Urinary bladder (tissue), 4 donors: ENCODE measurements around the gene PRDM16. TPM values are rescaled to one million over a fixed set of nuclear protein-coding genes. Genes with fewer than 3 reads are reported as not detected.

Experiments
- DNase-seq: peaks from one replicate; pipeline ENCODE4 v3.0.0-alpha.2; 2015; ENCODE audit errors: extremely low spot score
- H3K27ac ChIP-seq: one replicate; pipeline ENCODE4 v1.5.1; 2013; ENCODE audit warnings: low read depth, mild to moderate bottlenecking, moderate library complexity
- H3K36me3 ChIP-seq: one replicate; pipeline ENCODE4 v1.6.1; 2013; ENCODE audit warnings: mild to moderate bottlenecking, moderate library complexity; ENCODE audit not compliant: insufficient read depth
- H3K4me1 ChIP-seq: one replicate; pipeline ENCODE4 v1.6.1; 2013; ENCODE audit warnings: mild to moderate bottlenecking, moderate library complexity; ENCODE audit not compliant: insufficient read depth
- H3K4me3 ChIP-seq: one replicate; pipeline ENCODE4 v1.5.1; 2013; ENCODE audit warnings: low read depth, low read length
- WGBS: extraction: QIAGEN DNeasy Blood & Tissue Kit; methylation state at CpG from one replicate; pipeline ENCODE4 v1.1.7; 2013; 5-methylcytosine and 5-hydroxymethylcytosine counted together
- polyA plus RNA-seq: library from polyadenylated mRNA; stranded (reverse); fragments of 200-250 nt; gene quantifications from one replicate; pipeline ENCODE4 v1.2.3, GENCODE V29; 2013
- total RNA-seq: library from RNA; depleted of rRNA; stranded (reverse); fragments of >200 nt; gene quantifications from one replicate; pipeline ENCODE4 v1.2.3, GENCODE V29; 2014
- donor health status: healthy with polysubstance abuse.
- donor health status: healthy.

PRDM16 gene
- total and polyA plus RNA-seq, 2 donors, result 2.8 to 3.7 TPM

DNA sequence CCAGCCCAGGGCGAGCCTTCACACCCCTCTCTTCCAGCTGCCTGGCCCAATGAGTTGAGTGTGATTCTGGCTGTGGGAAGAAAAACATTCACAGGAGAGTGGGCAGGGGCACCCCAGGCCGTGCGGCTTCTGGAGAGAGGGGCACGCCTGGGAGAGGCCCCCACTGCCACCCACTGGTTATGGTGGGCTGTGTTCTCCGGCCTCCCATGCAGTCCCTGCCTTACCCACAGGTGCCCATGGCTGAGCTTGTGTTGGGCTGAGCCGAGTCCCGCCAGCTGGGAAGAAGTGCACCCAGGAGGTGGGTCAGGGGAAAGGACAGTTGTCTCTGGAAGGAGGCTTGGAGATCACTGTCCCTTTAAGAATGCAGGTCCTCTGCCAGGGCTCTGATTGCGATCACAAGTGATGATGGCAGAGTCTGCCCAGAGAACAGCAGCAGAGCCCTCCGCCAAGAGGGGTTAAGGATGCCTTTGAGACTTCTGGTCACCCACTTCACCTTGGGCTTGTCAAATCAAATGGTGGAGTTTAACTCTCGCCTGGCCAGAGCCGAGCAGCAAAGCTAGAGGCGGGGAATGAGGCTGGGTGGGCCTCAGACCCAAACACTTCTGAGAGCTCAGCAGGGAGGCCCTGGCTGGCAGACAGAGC, 260.8 kb downstream of the PRDM16 start:
- no peak for DNase-seq
- no peaks in the 10 kb centered on the region for H3K36me3 ChIP-seq
- H3K4me1 ChIP-seq, result no peaks in the 10 kb centered on the region
- no peak overlapping the region for H3K4me3 ChIP-seq
- WGBS, result 81% methylated on average over 12 of the region's 12 CpGs
- no peak overlapping the region for H3K27ac ChIP-seq

- DNase-seq, result no peak
- H3K36me3 ChIP-seq, result no peaks in the 10 kb centered on the region
- WGBS, result 64% methylated on average over 11 of the region's 11 CpGs
- H3K4me3 ChIP-seq, result no peak overlapping the region
- H3K27ac ChIP-seq, result no peak overlapping the region
- no peaks in the 10 kb centered on the region for H3K4me1 ChIP-seq
Observed at GRCh38 chr1:3330771-3331245, 261.8 kb downstream of the PRDM16 start.

- H3K27ac ChIP-seq, result no peak overlapping the region
- WGBS, result 69% methylated on average over 14 of the region's 14 CpGs
- H3K4me3 ChIP-seq, result no peak overlapping the region
- no peaks in the 10 kb centered on the region for H3K4me1 ChIP-seq
- H3K36me3 ChIP-seq, result no peaks in the 10 kb centered on the region
- no peak for DNase-seq
Observed at GRCh38 chr1:3331564-3331963, 262.6 kb downstream of the PRDM16 start.

- no peaks in the 10 kb centered on the region for H3K4me1 ChIP-seq
- H3K4me3 ChIP-seq, result no peak overlapping the region
Observed at GRCh38 chr1:3332043-3332442, 263.0 kb downstream of the PRDM16 start.

GRCh38 chr1:3332662-3333061, 263.7 kb downstream of the PRDM16 start:
- DNase-seq, result no peak
- H3K4me1 ChIP-seq, result no peaks in the 10 kb centered on the region
- no peak overlapping the region for H3K27ac ChIP-seq
- H3K4me3 ChIP-seq, result no peak overlapping the region
- no peaks in the 10 kb centered on the region for H3K36me3 ChIP-seq
- WGBS, result 92% methylated on average over 10 of the region's 10 CpGs

More at GRCh38 chr1:3332043-3332442, 263.0 kb downstream of the PRDM16 start:
- Histone ChIP-seq H3K36me3 (no peaks in the 10 kb centered on the region), H3K27ac (no peak overlapping the region)
- DNase-seq, result no peak
- WGBS, result 71% methylated on average over 18 of the region's 18 CpGs

GRCh38 chr1:3333903-3334302, 264.9 kb downstream of the PRDM16 start:
- no peak overlapping the region for H3K27ac ChIP-seq
- no peaks in the 10 kb centered on the region for H3K4me1 ChIP-seq
- no peaks in the 10 kb centered on the region for H3K36me3 ChIP-seq
- DNase-seq, result no peak
- 64% methylated on average over 9 of the region's 9 CpGs for WGBS
- H3K4me3 ChIP-seq, result no peak overlapping the region

DNA sequence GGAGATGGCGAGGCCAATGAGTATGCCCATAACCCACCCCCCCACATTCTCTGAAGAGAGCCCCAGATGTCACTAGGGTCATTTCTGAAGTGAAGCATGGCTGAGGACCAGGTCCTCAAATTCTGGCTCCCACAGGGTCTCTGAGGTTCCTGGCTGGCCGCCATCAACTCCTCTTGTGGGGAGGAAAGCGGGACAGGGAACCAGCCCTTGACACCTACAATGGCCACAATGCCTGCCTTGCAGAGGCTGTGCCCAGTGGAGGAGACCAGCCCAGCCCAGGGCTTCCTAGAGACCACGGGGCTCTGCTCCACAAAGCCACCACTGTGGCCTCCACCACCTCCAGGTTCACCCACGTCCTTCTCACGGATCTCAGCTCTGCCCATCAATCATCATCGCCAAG, 265.4 kb downstream of the PRDM16 start:
- 75% methylated on average over 7 of the region's 7 CpGs for WGBS
- Histone ChIP-seq H3K4me1 (no peaks in the 10 kb centered on the region), H3K4me3 (no peak overlapping the region), H3K36me3 (no peaks in the 10 kb centered on the region), H3K27ac (no peak overlapping the region)
- DNase-seq, result no peak

DNA sequence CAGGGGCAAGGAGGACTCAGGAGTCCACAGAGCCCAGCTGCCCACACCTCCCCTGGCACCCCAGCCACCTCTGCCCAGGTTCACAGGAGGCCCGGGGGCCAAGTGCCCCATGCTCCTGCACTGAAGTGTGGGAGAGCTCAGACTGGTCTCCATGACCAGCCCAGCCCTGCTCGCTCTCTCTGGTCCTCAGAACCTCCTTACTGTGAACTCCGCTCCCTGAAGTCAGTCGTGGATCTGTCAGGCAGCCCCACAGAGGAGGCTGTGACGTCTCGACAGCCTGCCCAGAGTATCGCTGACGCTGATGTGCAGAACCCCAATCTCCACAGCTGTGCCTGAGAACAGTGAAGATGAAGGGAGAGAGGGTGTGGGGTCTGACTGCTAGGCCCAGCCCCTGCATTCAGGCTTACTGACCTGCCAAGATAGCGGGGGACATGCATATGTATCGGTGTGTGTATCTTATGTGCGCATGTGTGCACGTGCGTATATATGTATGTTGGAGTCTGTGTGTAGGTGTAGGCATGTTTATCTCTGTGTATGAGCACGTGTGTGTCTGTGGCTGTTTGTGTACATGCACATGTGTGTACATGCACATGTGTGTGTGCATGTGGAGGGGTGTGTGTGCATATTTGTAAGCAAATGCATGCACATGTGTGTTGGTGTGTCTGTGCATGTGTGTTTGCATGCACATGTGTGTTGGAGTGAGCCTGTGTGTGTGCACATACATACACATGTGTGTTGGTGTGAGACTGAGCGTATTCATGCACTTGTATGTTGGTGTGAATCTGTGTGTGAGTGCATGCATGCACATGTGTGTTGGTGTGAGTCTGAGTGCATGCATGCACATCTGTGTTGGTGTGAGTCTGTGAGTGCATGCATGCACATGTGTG, 267.0 kb downstream of the PRDM16 start:
- DNase-seq, result no peak
- no peaks in the 10 kb centered on the region for H3K36me3 ChIP-seq
- H3K4me3 ChIP-seq, result no peak overlapping the region
- H3K27ac ChIP-seq, result no peak overlapping the region
- 81% methylated on average over 15 of the region's 15 CpGs for WGBS
- no peaks in the 10 kb centered on the region for H3K4me1 ChIP-seq

DNA sequence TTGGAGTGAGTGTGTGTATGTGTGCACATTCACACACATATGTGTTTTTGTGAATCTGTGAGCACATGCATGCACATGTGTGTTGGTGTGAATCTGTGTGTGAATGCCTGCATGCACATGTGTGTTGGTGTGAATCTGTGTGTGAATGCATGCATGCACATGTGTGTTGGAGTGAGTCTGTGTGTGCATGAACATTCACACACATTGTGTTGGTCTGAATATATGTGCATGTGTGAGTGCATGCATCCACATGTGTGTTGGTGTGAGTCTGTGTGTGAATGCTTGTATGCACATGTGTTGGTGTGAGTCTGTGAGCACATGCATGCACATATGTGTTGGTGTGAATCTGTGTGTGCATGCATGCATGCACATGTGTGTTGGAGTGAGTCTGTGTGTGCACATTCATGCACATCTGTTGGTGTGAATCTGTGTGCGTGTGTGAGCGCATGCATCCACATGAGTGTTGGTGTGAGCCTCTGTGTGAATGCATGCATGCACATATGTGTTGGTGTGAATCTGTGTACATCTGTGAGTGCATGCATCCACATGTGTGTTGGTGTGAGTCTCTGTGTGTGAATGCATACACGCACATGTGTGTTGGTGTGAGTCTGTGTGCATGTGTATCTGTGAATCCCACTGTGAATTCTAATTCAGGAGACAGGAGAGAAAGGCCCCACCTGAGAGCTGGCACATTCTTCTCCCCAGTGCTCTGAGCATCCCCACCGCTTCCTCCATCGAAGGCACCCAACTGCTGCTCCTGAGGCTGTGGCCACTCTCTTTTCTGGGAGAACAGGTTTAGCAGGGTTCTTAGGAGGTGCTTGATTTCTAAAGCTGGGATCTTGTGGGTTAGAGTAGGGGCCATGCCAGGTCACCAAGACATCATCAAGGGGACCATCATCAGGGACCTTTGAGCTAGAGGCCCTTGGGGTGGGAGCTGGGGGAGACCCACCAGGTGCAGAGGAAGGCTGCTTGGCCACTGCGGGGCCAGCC, 267.9 kb downstream of the PRDM16 start:
- no peaks in the 10 kb centered on the region for H3K4me1 ChIP-seq
- no peaks in the 10 kb centered on the region for H3K36me3 ChIP-seq
- no peak overlapping the region for H3K4me3 ChIP-seq
- no peak for DNase-seq
- 93% methylated on average over 6 of the region's 6 CpGs for WGBS
- H3K27ac ChIP-seq, result no peak overlapping the region

GRCh38 chr1:3337798-3338724, 269.1 kb downstream of the PRDM16 start:
- Histone ChIP-seq H3K4me3 (no peak overlapping the region), H3K4me1 (no peaks in the 10 kb centered on the region), H3K27ac (no peak overlapping the region), H3K36me3 (no peaks in the 10 kb centered on the region)
- DNase-seq, result no peak
- WGBS, result 76% methylated on average over 18 of the region's 18 CpGs

GRCh38 chr1:3338725-3339070, 269.7 kb downstream of the PRDM16 start:
- Histone ChIP-seq H3K4me1 (no peaks in the 10 kb centered on the region), H3K36me3 (no peaks in the 10 kb centered on the region), H3K27ac (no peak overlapping the region), H3K4me3 (no peak overlapping the region)
- no peak for DNase-seq
- 55% methylated on average over 4 of the region's 4 CpGs for WGBS

DNA sequence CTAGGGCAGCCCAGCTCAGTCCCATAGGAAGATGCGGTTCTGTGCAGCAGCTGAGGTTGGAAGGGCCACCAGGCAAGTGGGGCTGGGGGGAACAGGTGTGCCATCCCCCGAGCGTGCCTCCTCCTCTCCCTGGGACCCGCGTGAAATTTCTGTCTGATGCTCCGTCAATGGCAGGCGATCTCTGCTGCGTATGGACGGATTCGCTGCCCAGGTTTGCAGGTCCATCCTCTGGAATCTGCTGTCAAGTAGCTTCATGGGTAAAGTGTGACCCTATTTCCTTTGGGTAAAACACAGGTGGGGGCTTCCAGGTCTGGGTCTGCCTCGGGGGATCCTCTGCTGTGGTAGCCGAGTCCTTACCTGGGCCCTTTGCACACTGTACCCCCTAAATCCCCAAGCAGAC, 270.9 kb downstream of the PRDM16 start:
- DNase-seq, result no peak
- WGBS, result 89% methylated on average over 12 of the region's 12 CpGs

More for the DNA sequence above, 270.9 kb downstream of the PRDM16 start:
- Histone ChIP-seq H3K4me3 (no peak overlapping the region), H3K27ac (no peak overlapping the region), H3K4me1 (no peaks in the 10 kb centered on the region), H3K36me3 (no peaks in the 10 kb centered on the region)
